Measurements from ENCODE around the gene CEACAM5. TPM values are rescaled to one million over a fixed set of nuclear protein-coding genes. Genes with fewer than 3 reads are reported as not detected.

The CEACAM5 gene
- total RNA-seq, result not detected in 2 replicates

DNA sequence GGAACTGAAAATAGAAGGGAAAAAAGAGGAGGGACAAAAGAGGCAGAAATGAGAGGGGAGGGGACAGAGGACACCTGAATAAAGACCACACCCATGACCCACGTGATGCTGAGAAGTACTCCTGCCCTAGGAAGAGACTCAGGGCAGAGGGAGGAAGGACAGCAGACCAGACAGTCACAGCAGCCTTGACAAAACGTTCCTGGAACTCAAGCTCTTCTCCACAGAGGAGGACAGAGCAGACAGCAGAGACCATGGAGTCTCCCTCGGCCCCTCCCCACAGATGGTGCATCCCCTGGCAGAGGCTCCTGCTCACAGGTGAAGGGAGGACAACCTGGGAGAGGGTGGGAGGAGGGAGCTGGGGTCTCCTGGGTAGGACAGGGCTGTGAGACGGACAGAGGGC is at the start of gene CEACAM5:
Gene CEACAM5, plus strand, starts transcription at position 146 of the 400 bp plus-strand sequence. Its CDS starts 106 bp downstream, at position 252.

DNA sequence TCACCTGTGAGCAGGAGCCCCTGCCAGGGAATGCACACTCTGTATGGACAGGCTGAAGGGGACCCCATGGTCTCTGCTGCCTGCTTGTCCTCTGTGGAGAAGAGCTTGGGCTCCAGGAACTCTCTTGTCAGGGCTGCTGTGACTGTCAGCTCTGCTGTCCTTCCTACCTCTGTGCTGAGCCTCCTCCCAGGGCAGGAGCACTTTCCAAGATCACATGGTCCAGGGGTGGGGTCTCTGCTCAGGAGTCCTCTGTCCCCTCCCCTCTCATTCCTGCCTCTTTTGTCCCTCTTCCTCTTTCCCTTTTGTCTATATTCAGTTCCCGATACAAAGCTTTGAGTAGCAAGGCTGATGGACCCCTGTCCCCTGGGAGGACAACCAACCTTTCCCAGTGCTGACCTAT is 20.3 kb upstream of the CEACAM5 start, which contains the start of gene CEACAM7:
Gene CEACAM7, minus strand, starts transcription at position 173 of the 400 bp plus-strand sequence. Its CDS starts 105 bp downstream, at position 68.

DNA sequence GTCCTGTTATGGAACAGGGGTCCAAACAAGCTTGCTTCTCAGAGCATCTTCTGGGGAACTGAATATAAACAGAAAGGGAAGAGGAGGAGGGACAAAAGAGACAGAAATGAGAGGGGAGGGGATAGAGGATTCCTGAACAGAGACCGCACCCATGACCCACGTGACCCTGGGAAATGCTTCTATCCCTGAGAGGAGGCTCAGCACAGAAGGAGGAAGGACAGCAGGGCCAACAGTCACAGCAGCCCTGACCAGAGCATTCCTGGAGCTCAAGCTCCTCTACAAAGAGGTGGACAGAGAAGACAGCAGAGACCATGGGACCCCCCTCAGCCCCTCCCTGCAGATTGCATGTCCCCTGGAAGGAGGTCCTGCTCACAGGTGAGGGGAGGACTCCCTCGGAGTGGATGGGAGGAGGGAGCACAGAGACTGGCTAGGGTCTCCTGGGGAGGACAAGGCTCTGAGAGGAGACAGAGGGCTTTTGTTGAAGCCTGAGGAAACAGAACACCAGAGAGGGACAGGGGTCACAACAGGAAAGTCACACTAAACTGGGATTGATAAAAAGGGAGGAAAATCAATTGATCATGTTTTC is 47.0 kb downstream of the CEACAM5 start, which contains the start of gene CEACAM6:
Gene CEACAM6, plus strand, starts transcription at position 203 of the 586 bp plus-strand sequence. Its CDS starts 109 bp downstream, at position 312.

Other genes starting within 250 kb of the CEACAM5 start
- gene CEACAM21, start 132.5 kb upstream of the CEACAM5 start, total RNA-seq, result not detected in 2 replicates
- not detected in 2 replicates for gene CEACAM4, start 81.6 kb upstream of the CEACAM5 start, total RNA-seq
- not detected in 2 replicates for gene CEACAM7, start 20.4 kb upstream of the CEACAM5 start, total RNA-seq
- not detected in 2 replicates for gene CEACAM6, start 46.9 kb downstream of the CEACAM5 start, total RNA-seq
- not detected in 2 replicates for gene CEACAM3, start 88.0 kb downstream of the CEACAM5 start, total RNA-seq
- gene LYPD4, start 136.1 kb downstream of the CEACAM5 start, total RNA-seq, result not detected in 2 replicates
- not detected in 2 replicates for gene DMRTC2, start 136.4 kb downstream of the CEACAM5 start, total RNA-seq
- 689 and 1,123 TPM in 2 replicates for gene RPS19, start 151.6 kb downstream of the CEACAM5 start, total RNA-seq
- not detected in 2 replicates for gene CD79A, start 168.7 kb downstream of the CEACAM5 start, total RNA-seq
- gene ARHGEF1, start 174.6 kb downstream of the CEACAM5 start, total RNA-seq, result 37.4 and 51.1 TPM in 2 replicates
- gene ERFL, start 219.8 kb downstream of the CEACAM5 start, total RNA-seq, result under 0.01 TPM in 1 of 2 replicates, not detected in the other